ENCODE measurements around the gene ZNF761. TPM values are rescaled to one million over a fixed set of nuclear protein-coding genes. Genes with fewer than 3 reads are reported as not detected.
"Not testable (repeated sequence)": the region's sequence is repeated elsewhere in the genome, so short reads cannot be mapped to it uniquely, and the experiment has no call there.

ZNF761 gene
- total and polyA plus RNA-seq, 2 donors (not counting 3 experiments of a cell fraction or from before 2014, with no cell fraction given) = 6.4 to 8.8 TPM

DNA sequence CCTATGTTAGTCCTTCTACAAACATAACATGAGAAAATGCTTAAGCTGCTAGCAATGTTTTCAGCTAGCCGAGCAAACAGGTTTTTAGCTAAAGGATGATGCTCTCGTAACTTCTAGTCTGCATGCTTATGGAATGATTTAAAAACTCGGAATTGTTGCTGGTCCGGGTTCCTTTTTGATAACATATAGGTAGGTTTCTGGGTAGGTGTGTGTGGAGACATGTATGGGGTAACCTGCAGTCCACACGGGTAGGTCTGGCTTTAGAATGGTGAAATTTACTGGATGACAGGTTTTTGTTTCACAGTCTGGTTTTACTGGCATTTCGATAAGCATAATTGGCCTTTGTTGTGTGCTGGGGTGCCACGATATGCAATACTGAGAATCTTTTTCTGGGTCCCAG, 40.1 kb downstream of the ZNF761 start:
- H3K36me3 ChIP-seq (ENCODE audit: control insufficient read depth in 2 of 2, extremely low read depth in 1 of 2, insufficient read depth in 2 of 2, low read length in 2 of 2) = no peaks in the 10 kb centered on the region
- no peaks in the 10 kb centered on the region for H3K27me3 ChIP-seq (ENCODE audit: control insufficient read depth in 2 of 2, insufficient read depth in 2 of 2, low read length in 2 of 2)
- no peak overlapping the region for H3K27ac ChIP-seq (ENCODE audit: insufficient read depth, low read depth, low read length)
- no peaks in the 10 kb centered on the region for H4K20me1 ChIP-seq (replicated peaks; ENCODE audit: control insufficient read depth, extremely low read depth, insufficient read depth, low read length)
- dilution Hi-C loops (cut with MboI; ENCODE audit: extremely low pct_ligation_motif_present, low sequenced_read_pairs) = no loop called here
- BruUV-seq (replicated peaks) = no TSS peak
- no peak overlapping the region for H2AFZ ChIP-seq (ENCODE audit: low read depth, low read length)
- FAIRE-seq = no peak
- H3K79me2 ChIP-seq (ENCODE audit: control insufficient read depth, insufficient read depth, low read length) = no peaks in the 10 kb centered on the region
- H3K4me3 ChIP-seq (replicated peaks in 1 of 3; ENCODE audit: insufficient read depth in 1 of 3, low read depth in 1 of 3, low read length in 3 of 3) = no peak overlapping the region
- peaks cover 4% of the 10 kb centered on the region for H3K4me1 ChIP-seq (ENCODE audit: control insufficient read depth, extremely low read depth, insufficient read depth, low read length)
- TF ChIP-seq, protein P1, sequence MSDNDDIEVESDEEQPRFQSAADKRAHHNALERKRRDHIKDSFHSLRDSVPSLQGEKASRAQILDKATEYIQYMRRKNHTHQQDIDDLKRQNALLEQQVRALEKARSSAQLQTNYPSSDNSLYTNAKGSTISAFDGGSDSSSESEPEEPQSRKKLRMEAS (IDR thresholded peaks at IDR 0.05; ENCODE audit: insufficient read depth, insufficient read length) = no peak
- H3K9me3 ChIP-seq (replicated peaks; ENCODE audit: control insufficient read depth, insufficient read depth, low read length) = no peaks in the 10 kb centered on the region
- no peak overlapping the region for H3K4me2 ChIP-seq (ENCODE audit: insufficient read depth, low read length)
- ChIA-PET CTCF (no interaction called here), POLR2A (no interaction called here)
- intact Hi-C loops (cut with micrococcal nuclease) = no loop called here
- DNase-seq (ENCODE audit: low read depth, low spot score) = no peak
- H3K9me1 ChIP-seq (replicated peaks; ENCODE audit: control insufficient read depth, extremely low read depth, insufficient read depth, low read length) = no peaks in the 10 kb centered on the region
- no peak overlapping the region for H3K9ac ChIP-seq (replicated peaks; ENCODE audit: extremely low read depth, insufficient read depth, low read length)

DNA sequence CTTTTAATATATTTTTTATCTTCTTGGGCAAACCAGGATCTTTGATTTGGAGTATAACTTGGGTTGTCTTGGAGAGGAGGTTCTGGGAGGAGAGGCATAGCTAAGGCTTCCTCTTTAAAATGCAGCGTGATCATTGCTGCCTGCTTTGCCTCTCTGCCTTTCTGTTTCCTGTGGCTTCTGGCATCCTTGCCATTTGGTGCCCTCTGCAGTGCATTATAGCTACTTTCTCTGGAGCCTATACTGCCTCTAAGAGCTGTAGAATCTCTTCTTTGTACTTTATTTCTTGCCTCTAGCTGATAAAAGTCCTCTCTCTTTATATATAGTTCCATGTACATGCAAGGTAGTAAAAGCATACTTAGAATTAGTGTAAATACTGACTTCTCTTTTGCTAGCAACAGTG, 43.0 kb downstream of the ZNF761 start:
- intact Hi-C loops (cut with micrococcal nuclease); H3K9me3 ChIP-seq (replicated peaks; ENCODE audit: control insufficient read depth, insufficient read depth, low read length); H3K27ac ChIP-seq (ENCODE audit: insufficient read depth, low read depth, low read length); H3K9ac ChIP-seq (replicated peaks; ENCODE audit: extremely low read depth, insufficient read depth, low read length); H3K4me1 ChIP-seq (ENCODE audit: control insufficient read depth, extremely low read depth, insufficient read depth, low read length); H2AFZ ChIP-seq (ENCODE audit: low read depth, low read length); H3K36me3 ChIP-seq (ENCODE audit: control insufficient read depth in 2 of 2, extremely low read depth in 1 of 2, insufficient read depth in 2 of 2, low read length in 2 of 2); H3K4me3 ChIP-seq (replicated peaks in 1 of 3; ENCODE audit: insufficient read depth in 1 of 3, low read depth in 1 of 3, low read length in 3 of 3); H4K20me1 ChIP-seq (replicated peaks; ENCODE audit: control insufficient read depth, extremely low read depth, insufficient read depth, low read length); dilution Hi-C loops (cut with MboI; ENCODE audit: extremely low pct_ligation_motif_present, low sequenced_read_pairs); BruUV-seq (replicated peaks); H3K4me2 ChIP-seq (ENCODE audit: insufficient read depth, low read length); FAIRE-seq; H3K27me3 ChIP-seq (ENCODE audit: control insufficient read depth in 2 of 2, insufficient read depth in 2 of 2, low read length in 2 of 2); H3K9me1 ChIP-seq (replicated peaks; ENCODE audit: control insufficient read depth, extremely low read depth, insufficient read depth, low read length); POLR2A ChIA-PET; H3K79me2 ChIP-seq (ENCODE audit: control insufficient read depth, insufficient read depth, low read length); DNase-seq (ENCODE audit: low read depth, low spot score): not testable (repeated sequence)
- CTCF ChIA-PET = interaction anchor here (1.3 kb wide), 1 partner anchor 791 kb away, joined by 3 read pairs; no protein-coding TSS in a partner anchor

DNA sequence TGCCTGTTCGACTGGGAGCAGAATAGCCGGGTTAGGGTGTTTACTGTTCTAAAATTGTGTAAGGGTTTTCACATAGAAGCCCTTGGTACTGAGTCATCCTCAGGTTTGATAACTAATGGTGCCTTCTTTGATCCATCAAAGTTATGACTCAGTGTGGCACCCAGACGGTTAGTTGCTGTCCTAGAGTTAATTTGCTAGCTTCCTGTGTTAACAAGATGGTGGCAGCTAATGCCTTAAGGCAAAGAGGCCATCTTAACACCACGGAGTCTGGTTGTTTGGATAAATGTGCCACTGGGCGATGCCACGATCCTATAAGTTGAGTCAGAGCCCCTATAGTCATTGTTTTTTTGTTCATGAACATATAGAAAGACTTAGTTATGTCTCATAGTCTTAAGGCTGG, 43.7 kb downstream of the ZNF761 start:
- H4K20me1 ChIP-seq (replicated peaks; ENCODE audit: control insufficient read depth, extremely low read depth, insufficient read depth, low read length); dilution Hi-C loops (cut with MboI; ENCODE audit: extremely low pct_ligation_motif_present, low sequenced_read_pairs); BruUV-seq (replicated peaks); FAIRE-seq; H3K9ac ChIP-seq (replicated peaks; ENCODE audit: extremely low read depth, insufficient read depth, low read length); POLR2A ChIA-PET; intact Hi-C loops (cut with micrococcal nuclease); H3K4me1 ChIP-seq (ENCODE audit: control insufficient read depth, extremely low read depth, insufficient read depth, low read length); H2AFZ ChIP-seq (ENCODE audit: low read depth, low read length); DNase-seq (ENCODE audit: low read depth, low spot score); H3K9me1 ChIP-seq (replicated peaks; ENCODE audit: control insufficient read depth, extremely low read depth, insufficient read depth, low read length); H3K4me3 ChIP-seq (replicated peaks in 1 of 3; ENCODE audit: insufficient read depth in 1 of 3, low read depth in 1 of 3, low read length in 3 of 3); H3K27ac ChIP-seq (ENCODE audit: insufficient read depth, low read depth, low read length); H3K9me3 ChIP-seq (replicated peaks; ENCODE audit: control insufficient read depth, insufficient read depth, low read length); H3K79me2 ChIP-seq (ENCODE audit: control insufficient read depth, insufficient read depth, low read length); H3K27me3 ChIP-seq (ENCODE audit: control insufficient read depth in 2 of 2, insufficient read depth in 2 of 2, low read length in 2 of 2); H3K4me2 ChIP-seq (ENCODE audit: insufficient read depth, low read length); H3K36me3 ChIP-seq (ENCODE audit: control insufficient read depth in 2 of 2, extremely low read depth in 1 of 2, insufficient read depth in 2 of 2, low read length in 2 of 2): not testable (repeated sequence)
- CTCF ChIA-PET = interaction anchor here (1.3 kb wide), 1 partner anchor 791 kb away, joined by 3 read pairs; no protein-coding TSS in a partner anchor

DNA sequence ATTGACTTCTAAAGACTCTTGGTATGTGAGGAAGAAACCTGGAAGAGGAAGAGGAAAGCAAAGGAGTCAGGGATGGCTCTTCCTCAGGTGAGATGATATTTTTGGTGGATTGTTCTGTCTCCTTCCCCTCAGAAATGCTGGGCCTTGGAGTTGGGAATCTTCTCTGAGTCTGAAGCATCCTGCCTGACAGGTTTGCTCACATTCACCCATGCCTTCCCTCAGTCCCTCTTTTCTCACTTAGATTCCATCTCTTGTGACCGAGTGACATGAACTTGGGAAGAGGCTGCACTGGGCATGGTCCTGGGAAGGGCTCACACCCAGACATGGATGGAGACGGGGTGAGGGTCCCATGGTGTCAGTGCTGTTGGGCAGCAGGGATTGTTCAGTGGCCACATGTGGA, 52.0 kb downstream of the ZNF761 start:
- H3K9ac ChIP-seq (replicated peaks; ENCODE audit: extremely low read depth, insufficient read depth, low read length); H3K79me2 ChIP-seq (ENCODE audit: control insufficient read depth, insufficient read depth, low read length); H3K9me1 ChIP-seq (replicated peaks; ENCODE audit: control insufficient read depth, extremely low read depth, insufficient read depth, low read length); H3K4me3 ChIP-seq (replicated peaks in 1 of 3; ENCODE audit: insufficient read depth in 1 of 3, low read depth in 1 of 3, low read length in 3 of 3); H3K27ac ChIP-seq (ENCODE audit: insufficient read depth, low read depth, low read length); H3K4me1 ChIP-seq (ENCODE audit: control insufficient read depth, extremely low read depth, insufficient read depth, low read length); BruUV-seq (replicated peaks); H4K20me1 ChIP-seq (replicated peaks; ENCODE audit: control insufficient read depth, extremely low read depth, insufficient read depth, low read length); H3K4me2 ChIP-seq (ENCODE audit: insufficient read depth, low read length); DNase-seq (ENCODE audit: low read depth, low spot score); H3K9me3 ChIP-seq (replicated peaks; ENCODE audit: control insufficient read depth, insufficient read depth, low read length); H3K27me3 ChIP-seq (ENCODE audit: control insufficient read depth in 2 of 2, insufficient read depth in 2 of 2, low read length in 2 of 2); FAIRE-seq; POLR2A ChIA-PET; H3K36me3 ChIP-seq (ENCODE audit: control insufficient read depth in 2 of 2, extremely low read depth in 1 of 2, insufficient read depth in 2 of 2, low read length in 2 of 2); CTCF ChIA-PET; H2AFZ ChIP-seq (ENCODE audit: low read depth, low read length); intact Hi-C loops (cut with micrococcal nuclease); dilution Hi-C loops (cut with MboI; ENCODE audit: extremely low pct_ligation_motif_present, low sequenced_read_pairs): not testable (repeated sequence)
